T47D (cell line): ENCODE measurements around the gene EBI3.
"Not testable (repeated sequence)": the region's sequence is repeated elsewhere in the genome, so short reads cannot be mapped to it uniquely, and the experiment has no call there.

Experiments
- DNase-seq, 2 experiments: peaks; one replicate each; pipeline versions ENCODE4 v3.0.0 to v3.0.0-alpha.2; 2011 to 2012; ENCODE audit warnings: low read depth in 1 of 2, low spot score in 1 of 2
- JUND ChIP-seq: IDR thresholded peaks from 2 replicates; pipeline ENCODE4 v1.6.1; 2012; ENCODE audit warnings: low read depth
- in situ Hi-C: cut with HindIII; loops from 2 replicates; pipeline ENCODE4 v1.10.0; 2016; ENCODE audit warnings: low sequenced_read_pairs, low pct_unique_long_range_greater_than_20kb

EBI3 gene

GRCh38 chr19:4229179-4229931 lies at the start of gene EBI3:
EBI3 (plus strand) TSS chr19:4229523; CDS start chr19:4229551, 28 bp downstream.
- in situ Hi-C loops = no loop called here
- DNase-seq = no peak
- no peak for TF ChIP-seq JUND

- in situ Hi-C loops = no loop called here
- no peak for DNase-seq
- no peak for TF ChIP-seq JUND
Observed at GRCh38 chr19:4181053-4181508, 48.2 kb upstream of the EBI3 start.

GRCh38 chr19:4182084-4182810 lies 47.1 kb upstream of the EBI3 start, which contains the start of the genes ANKRD24 and SIRT6:
ANKRD24 (plus strand) TSS chr19:4182689; CDS start chr19:4186426, 3,737 bp downstream.
SIRT6 (minus strand) TSS chr19:4182563; CDS start chr19:4182539, 24 bp downstream.
- no peak for TF ChIP-seq JUND
- in situ Hi-C loops = no loop called here
- DNase-seq = peak; percentile 88 to 93

- no peak for DNase-seq
- in situ Hi-C loops = no loop called here
- no peak for TF ChIP-seq JUND
Observed at GRCh38 chr19:4183967-4184717, 45.2 kb upstream of the EBI3 start.

- no peak for TF ChIP-seq JUND
- in situ Hi-C loops = no loop called here
- no peak for DNase-seq
Observed at GRCh38 chr19:4184718-4185352, 44.5 kb upstream of the EBI3 start.

GRCh38 chr19:4185413-4186086 lies 43.8 kb upstream of the EBI3 start:
- in situ Hi-C loops = no loop called here

GRCh38 chr19:4186087-4186993 lies 43.0 kb upstream of the EBI3 start:
- no peak for TF ChIP-seq JUND
- in situ Hi-C loops = no loop called here
- DNase-seq = peak; percentile 63 to 81

More at GRCh38 chr19:4185413-4186086, 43.8 kb upstream of the EBI3 start:
- TF ChIP-seq JUND = no peak
- no peak for DNase-seq

- in situ Hi-C loops = no loop called here
- TF ChIP-seq JUND = no peak
- DNase-seq = no peak
Observed at GRCh38 chr19:4187313-4188122, 41.8 kb upstream of the EBI3 start.

- TF ChIP-seq JUND = no peak
- in situ Hi-C loops = no loop called here
- no peak for DNase-seq
Observed at GRCh38 chr19:4189641-4190040, 39.7 kb upstream of the EBI3 start.

- in situ Hi-C loops, DNase-seq: not testable (repeated sequence)
Observed at GRCh38 chr19:4192537-4192936, 36.8 kb upstream of the EBI3 start.
